Left ventricle myocardium inferior (tissue), 1 donor: Measurements from ENCODE around the gene C5orf22. TPM values are rescaled to one million over a fixed set of nuclear protein-coding genes. Genes with fewer than 3 reads are reported as not detected.
"Not testable (repeated sequence)": the region's sequence is repeated elsewhere in the genome, so short reads cannot be mapped to it uniquely, and the experiment has no call there.

Experiments used
- DNase-seq: peaks from one replicate; pipeline ENCODE4 v3.0.0-alpha.2; 2020
- H3K27ac ChIP-seq: fragments of 200-600 bp; replicated peaks from 2 replicates; pipeline ENCODE4 v1.8.0; 2021
- H3K27me3 ChIP-seq: fragments of 200-600 bp; 2 replicates; pipeline ENCODE4 v1.8.0; 2021; ENCODE audit warnings: low read depth
- H3K36me3 ChIP-seq: fragments of 200-600 bp; 2 replicates; pipeline ENCODE4 v1.8.0; 2021
- H3K4me1 ChIP-seq: fragments of 200-600 bp; 2 replicates; pipeline ENCODE4 v1.8.0; 2021
- H3K4me3 ChIP-seq: fragments of 200-600 bp; 2 replicates; pipeline ENCODE4 v1.8.0; 2021; ENCODE audit warnings: mild to moderate bottlenecking, moderate library complexity
- H3K9me3 ChIP-seq: fragments of 200-600 bp; replicated peaks from 2 replicates; pipeline ENCODE4 v1.8.0; 2021
- CTCF ChIP-seq: fragments of 200-600 bp; IDR thresholded peaks from 2 replicates; pipeline ENCODE4 v1.8.0; 2021; ENCODE audit warnings: antibody characterized with exemption, mild to moderate bottlenecking, borderline replicate concordance
- intact Hi-C: fragments of 100-400 bp; cut with micrococcal nuclease; formaldehyde crosslinking; loops from one replicate; pipeline ENCODE4 v1.11.0; 2022
- total RNA-seq: library from RNA; stranded (reverse); fragmentation: NEBNext Ultra II Directional; extraction: Animal tissue kit (Norgen Biotek cat#: 25700); gene quantifications from one replicate; pipeline ENCODE4 v1.2.1, GENCODE V29; 2021
- donor health status: DM: no; HTN: yes; CAD: no; lungs with severe emphysema.

The C5orf22 gene
- total RNA-seq, 1 donor from 2014 or later, result 25.8 TPM

GRCh38 chr5:31534527-31535046, 2.5 kb downstream of the C5orf22 start:
- intact Hi-C loops, result no loop called here
- Histone ChIP-seq H3K4me3 (no peak overlapping the region), H3K4me1 (peaks cover 40% of the 10 kb centered on the region), H3K27me3 (no peaks in the 10 kb centered on the region), H3K9me3 (no peaks in the 10 kb centered on the region), H3K27ac (no peak overlapping the region), H3K36me3 (peaks cover 54% of the 10 kb centered on the region)
- no peak for TF ChIP-seq CTCF
- no peak for DNase-seq

- intact Hi-C loops, result no loop called here
- no peak for DNase-seq
- H3K36me3 ChIP-seq, result peaks cover 75% of the 10 kb centered on the region
Measured at GRCh38 chr5:31536873-31537272, 4.8 kb downstream of the C5orf22 start.

GRCh38 chr5:31537349-31537748, 5.2 kb downstream of the C5orf22 start:
- DNase-seq, result no peak
- intact Hi-C loops, result no loop called here
- peaks cover 16% of the 10 kb centered on the region for H3K4me1 ChIP-seq
- TF ChIP-seq CTCF, result no peak
- H3K27ac ChIP-seq, result no peak overlapping the region
- H3K9me3 ChIP-seq, result no peaks in the 10 kb centered on the region
- peaks cover 80% of the 10 kb centered on the region for H3K36me3 ChIP-seq
- no peak overlapping the region for H3K4me3 ChIP-seq
- no peaks in the 10 kb centered on the region for H3K27me3 ChIP-seq

More at GRCh38 chr5:31536873-31537272, 4.8 kb downstream of the C5orf22 start:
- Histone ChIP-seq H3K27me3 (no peaks in the 10 kb centered on the region), H3K9me3 (no peaks in the 10 kb centered on the region), H3K27ac (no peak overlapping the region), H3K4me3 (no peak overlapping the region), H3K4me1 (peaks cover 18% of the 10 kb centered on the region)
- no peak for TF ChIP-seq CTCF

- no peak overlapping the region for H3K27ac ChIP-seq
- H3K4me3 ChIP-seq, result no peak overlapping the region
- H3K36me3 ChIP-seq, result peaks cover 85% of the 10 kb centered on the region
- intact Hi-C loops, result no loop called here
- TF ChIP-seq CTCF, result no peak
- peaks cover 11% of the 10 kb centered on the region for H3K4me1 ChIP-seq
- no peak for DNase-seq
- no peaks in the 10 kb centered on the region for H3K27me3 ChIP-seq
- H3K9me3 ChIP-seq, result no peaks in the 10 kb centered on the region
Measured at GRCh38 chr5:31537851-31538250, 5.8 kb downstream of the C5orf22 start.

DNA sequence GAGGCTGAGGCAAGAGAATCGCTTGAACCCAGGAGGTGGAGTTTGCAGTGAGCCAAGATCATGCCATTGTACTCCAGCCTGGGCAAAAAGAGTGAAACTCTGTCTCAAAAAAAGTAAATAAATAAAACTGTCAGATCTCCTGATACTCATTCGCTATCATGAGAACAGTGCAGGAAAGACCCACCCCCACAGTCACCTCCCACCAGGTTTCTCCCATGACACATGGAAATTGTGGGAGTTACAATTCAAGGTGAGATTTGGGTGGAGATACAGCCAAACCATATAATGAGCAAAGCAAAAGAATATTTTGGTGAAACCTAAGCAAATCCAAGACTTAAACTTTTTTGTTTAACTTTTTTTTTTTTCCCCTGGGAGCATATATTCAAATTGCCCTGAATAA, 17.0 kb downstream of the C5orf22 start:
- H3K27me3 ChIP-seq, DNase-seq, H3K4me1 ChIP-seq, intact Hi-C loops, H3K27ac ChIP-seq, H3K4me3 ChIP-seq, H3K9me3 ChIP-seq: not testable (repeated sequence)
- peaks cover 87% of the 10 kb centered on the region for H3K36me3 ChIP-seq

DNA sequence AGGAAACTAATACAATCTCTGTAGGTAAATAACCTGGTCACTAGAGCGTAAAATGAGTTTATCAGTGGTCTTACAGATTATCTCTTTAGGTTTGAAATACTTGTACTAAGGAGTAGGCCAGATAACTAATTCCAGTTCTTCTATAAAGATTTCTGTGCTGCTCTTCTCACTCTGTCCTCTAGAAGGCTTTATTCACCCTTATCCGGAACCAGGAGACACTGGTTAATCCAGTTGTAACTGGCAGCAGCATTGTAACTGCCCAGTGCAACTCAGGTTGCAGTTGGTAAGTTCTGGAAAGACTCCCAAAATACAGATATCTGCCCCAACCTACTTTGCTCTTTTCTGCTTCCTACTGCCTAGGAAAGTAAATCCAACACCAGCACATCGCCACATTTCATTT, 19.8 kb downstream of the C5orf22 start:
- Histone ChIP-seq H3K27ac (no peak overlapping the region), H3K36me3 (peaks cover 84% of the 10 kb centered on the region), H3K9me3 (no peaks in the 10 kb centered on the region), H3K4me1 (no peaks in the 10 kb centered on the region), H3K4me3 (no peak overlapping the region), H3K27me3 (no peaks in the 10 kb centered on the region)
- no peak for TF ChIP-seq CTCF
- intact Hi-C loops, result no loop called here
- DNase-seq, result no peak
